SU-DHL-6 (cell line): ENCODE results near the gene BCDIN3D.

Experiments used
- H2AFZ ChIP-seq: fragments of 200-600 bp; sonication (generic); 2 replicates; pipeline ENCODE4 v1.6.1; 2014; ENCODE audit warnings: low read depth, mild to moderate bottlenecking, moderate library complexity, mixed read lengths, antibody characterized with exemption, low read length; ENCODE audit not compliant: severe bottlenecking
- H3F3A ChIP-seq: fragments of 200-600 bp; shearing (Covaris generic); 2 replicates; pipeline ENCODE4 v1.6.0; 2016; ENCODE audit warnings: antibody characterized with exemption, mild to moderate bottlenecking; ENCODE audit not compliant: insufficient read depth
- H3K27ac ChIP-seq: fragments of 200-600 bp; sonication (generic); 2 replicates; pipeline ENCODE4 v1.5.1; 2016; ENCODE audit warnings: low read depth, mild to moderate bottlenecking, low read length, moderate library complexity, mixed read lengths
- H3K27me3 ChIP-seq: fragments of 200-600 bp; sonication (generic), shearing (Covaris generic); 2 replicates; pipeline ENCODE4 v1.6.0; 2014; ENCODE audit warnings: mild to moderate bottlenecking, low read length
- H3K36me3 ChIP-seq: fragments of 200-600 bp; sonication (generic); 2 replicates; pipeline ENCODE4 v1.6.1; 2014; ENCODE audit warnings: mild to moderate bottlenecking, low read length, mixed read lengths
- H3K4me2 ChIP-seq: fragments of 300-600, 200-600 bp; shearing (Covaris generic), sonication (generic); 2 replicates; pipeline ENCODE4 v1.6.0; 2014; ENCODE audit warnings: low read length, low read depth, mild to moderate bottlenecking; ENCODE audit not compliant: poor library complexity, severe bottlenecking
- H3K4me3 ChIP-seq: fragments of 200-600 bp; sonication (generic); 2 replicates; pipeline ENCODE4 v1.5.1; 2014; ENCODE audit warnings: antibody characterized with exemption, low read length, mild to moderate bottlenecking, mixed read lengths; ENCODE audit not compliant: insufficient read depth, poor library complexity, severe bottlenecking
- H3K79me2 ChIP-seq: fragments of 200-600 bp; sonication (generic); 2 replicates; pipeline ENCODE4 v1.6.1; 2014; ENCODE audit warnings: mild to moderate bottlenecking, low read length, moderate library complexity; ENCODE audit not compliant: insufficient read depth
- H3K9ac ChIP-seq: fragments of 200-600 bp; sonication (generic); 2 replicates; pipeline ENCODE4 v1.7.0; 2014; ENCODE audit warnings: mild to moderate bottlenecking, low read length
- H3K9me2 ChIP-seq: fragments of 200-600 bp; sonication (generic); replicated peaks from 2 replicates; pipeline ENCODE4 v1.6.1; 2014; ENCODE audit warnings: low read length; ENCODE audit not compliant: insufficient read depth
- H3K9me3 ChIP-seq: fragments of 200-600 bp; sonication (generic); 2 replicates; pipeline ENCODE4 v1.6.1; 2014; ENCODE audit warnings: low read length, mixed read lengths; ENCODE audit not compliant: insufficient read depth
- H4K20me1 ChIP-seq: fragments of 200-600 bp; sonication (generic); 2 replicates; pipeline ENCODE4 v1.6.1; 2014; ENCODE audit warnings: low read depth, mild to moderate bottlenecking, antibody characterized with exemption, low read length, moderate library complexity, mixed read lengths
- CTCF ChIP-seq: fragments of 200-600 bp; sonication (generic); IDR thresholded peaks from one replicate; pipeline ENCODE4 v1.5.1; 2017; ENCODE audit warnings: antibody characterized with exemption, mild to moderate bottlenecking, low read length, moderate library complexity; ENCODE audit not compliant: insufficient read depth, poor library complexity, severe bottlenecking
- EZH2phosphoT487 ChIP-seq: fragments of 200-600 bp; sonication (generic), shearing (Covaris generic); conservative IDR thresholded peaks from 2 replicates; pipeline ENCODE4 v1.6.1; 2018; ENCODE audit warnings: mild to moderate bottlenecking, antibody characterized with exemption, low read length, moderate library complexity, mixed read lengths

Gene BCDIN3D

GRCh38 chr12:49842519-49843352, at the start of gene BCDIN3D:
Gene BCDIN3D (minus strand): TSS chr12:49843106. CDS start chr12:49843087, 19 bp downstream.
- Histone ChIP-seq H3K9me3 (no peaks in the 10 kb centered on the region), H3K4me3 (peak within 1 kb of the TSS; percentile 68)
- no peak for TF ChIP-seq EZH2phosphoT487
- no peak for TF ChIP-seq CTCF

GRCh38 chr12:49892084-49892731, 49.3 kb upstream of the BCDIN3D start:
- Histone ChIP-seq H2AFZ (no peak overlapping the region), H4K20me1 (no peaks in the 10 kb centered on the region), H3K36me3 (no peaks in the 10 kb centered on the region), H3K4me3 (no peak overlapping the region), H3F3A (no peaks in the 10 kb centered on the region), H3K27ac (no peak overlapping the region), H3K9me2 (no peaks in the 10 kb centered on the region), H3K9ac (no peak overlapping the region), H3K79me2 (no peaks in the 10 kb centered on the region), H3K9me3 (no peaks in the 10 kb centered on the region), H3K4me2 (no peak overlapping the region), H3K27me3 (no peaks in the 10 kb centered on the region)
- no peak for TF ChIP-seq CTCF
- TF ChIP-seq EZH2phosphoT487: no peak

More at GRCh38 chr12:49842519-49843352, at the start of gene BCDIN3D:
- Histone ChIP-seq H4K20me1 (no peaks in the 10 kb centered on the region), H3K9me2 (no peaks in the 10 kb centered on the region), H3K4me2 (peak within 1 kb of the TSS; percentile 99), H3K27ac (peak within 1 kb of the TSS; percentile 58), H3K36me3 (no peaks in the 10 kb centered on the region), H3F3A (peaks cover 20% of the 10 kb centered on the region), H3K79me2 (no peaks in the 10 kb centered on the region), H2AFZ (peak within 1 kb of the TSS; percentile 89), H3K9ac (peak within 1 kb of the TSS; percentile 75), H3K27me3 (no peaks in the 10 kb centered on the region)

GRCh38 chr12:49891476-49891875, 48.6 kb upstream of the BCDIN3D start:
- no peaks in the 10 kb centered on the region for H3K9me2 ChIP-seq
- no peaks in the 10 kb centered on the region for H3K27me3 ChIP-seq
- no peak overlapping the region for H3K4me3 ChIP-seq
- no peaks in the 10 kb centered on the region for H3K79me2 ChIP-seq
- H2AFZ ChIP-seq: no peak overlapping the region
- no peaks in the 10 kb centered on the region for H4K20me1 ChIP-seq
- TF ChIP-seq CTCF: no peak
- TF ChIP-seq EZH2phosphoT487: no peak
- H3F3A ChIP-seq: no peaks in the 10 kb centered on the region
- H3K9me3 ChIP-seq: no peaks in the 10 kb centered on the region
- H3K9ac ChIP-seq: no peak overlapping the region
- no peaks in the 10 kb centered on the region for H3K36me3 ChIP-seq
- no peak overlapping the region for H3K4me2 ChIP-seq
- H3K27ac ChIP-seq: no peak overlapping the region
